ENCODE results near the gene POMC.
"Not testable (repeated sequence)": the region's sequence is repeated elsewhere in the genome, so short reads cannot be mapped to it uniquely, and the experiment has no call there.

The POMC gene

DNA sequence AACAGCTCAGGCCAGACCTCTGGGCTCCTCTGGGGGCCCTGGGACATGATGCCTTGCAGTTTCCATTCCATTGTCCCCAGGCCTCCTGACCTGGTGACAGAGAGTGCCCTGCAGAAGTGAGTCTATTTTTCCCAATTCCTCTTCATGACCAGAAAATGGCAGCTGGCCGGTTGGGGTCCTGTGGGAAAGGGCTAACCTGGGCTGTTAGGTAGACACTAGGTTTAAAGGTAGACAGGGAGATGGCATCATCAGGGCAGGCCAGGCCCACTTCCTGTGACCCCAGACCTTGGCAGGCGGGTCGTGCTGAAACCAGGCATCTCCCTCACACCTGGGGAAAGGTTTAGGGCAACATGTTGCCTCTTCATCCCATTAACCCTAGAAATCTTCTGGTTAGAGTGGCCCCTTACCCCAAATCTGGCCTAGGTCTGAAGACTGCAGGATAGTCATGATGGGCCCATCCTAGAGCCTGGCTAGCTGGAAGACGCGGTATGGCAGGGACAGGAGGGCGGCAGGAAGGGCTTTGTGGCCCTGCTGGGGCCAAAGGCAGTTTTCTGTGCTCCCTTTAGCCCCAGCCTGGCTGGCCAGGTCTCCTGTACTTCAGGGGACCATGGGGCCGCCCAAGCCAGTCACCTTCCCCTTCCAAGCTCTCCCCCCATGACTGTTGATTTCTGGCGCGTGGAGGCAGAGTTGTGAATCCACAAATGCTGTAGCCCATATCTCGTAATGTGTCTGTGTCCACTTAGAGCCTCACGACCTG, 10.1 kb downstream of the POMC start:
- peaks cover 4 to 24% (median 13%) of the 10 kb centered on the region in 10 experiments; a peak in 14 of 20 replicates for H3K4me1 ChIP-seq
- H3K9me3 ChIP-seq (replicated peaks in 1 of 11): peaks cover 7 to 17% (median 11%) of the 10 kb centered on the region in 11 experiments; a peak in 18 of 22 replicates
- no peak overlapping the region for H3K27ac ChIP-seq
- no peak for TF ChIP-seq Cebpa-rat (IDR thresholded peaks at IDR 0.05)
- H3K27me3 ChIP-seq: peaks cover 0 to 11% (median 0%) of the 10 kb centered on the region in 11 experiments; a peak in 5 of 22 replicates
- H4K20me1 ChIP-seq: no peaks in the 10 kb centered on the region
- no peak overlapping the region for H3K9ac ChIP-seq
- H3K4me2 ChIP-seq: no peak overlapping the region
- H3K36me3 ChIP-seq: no peaks in the 10 kb centered on the region
- H3K4me3 ChIP-seq: no peak overlapping the region

DNA sequence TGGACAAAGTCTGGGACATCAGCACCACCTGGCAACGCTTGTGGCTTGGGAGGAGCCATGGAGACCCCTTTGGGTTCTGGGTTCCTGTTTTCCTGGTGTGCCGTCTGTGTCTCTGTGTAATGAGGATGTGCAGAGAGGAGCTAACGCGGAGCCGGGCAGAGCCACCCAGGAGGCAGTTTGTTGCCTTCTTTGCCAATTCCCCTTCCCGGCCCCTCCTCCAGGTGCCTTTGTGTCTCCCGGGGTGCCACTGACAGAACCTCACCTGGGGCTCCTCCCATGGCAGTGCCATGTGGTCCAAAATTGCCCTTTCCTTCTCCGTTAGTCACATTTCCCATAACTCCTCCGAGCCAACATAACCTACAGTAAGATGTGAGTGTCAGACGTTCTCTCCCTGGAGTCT, 13.0 kb downstream of the POMC start:
- Histone ChIP-seq H4K20me1 (no peaks in the 10 kb centered on the region), H3K27me3 (no peaks in the 10 kb centered on the region), H3K9ac (no peak overlapping the region), H3K9me3 (replicated peaks in 1 of 11) (0 out of 22 replicates have a peak, but pooled peaks cover 0 to 2% (median 0%) of the 10 kb centered on the region in 11 experiments), H3K27ac (no peak overlapping the region), H3K36me3 (no peaks in the 10 kb centered on the region), H3K4me3 (no peak overlapping the region), H3K4me1 (peaks cover 0 to 21% (median 11%) of the 10 kb centered on the region in 10 experiments; a peak in 13 of 20 replicates), H3K4me2 (peak overlapping the region in 2 of 11 experiments; percentile 33 to 45; a peak in 2 of 22 replicates)
- no peak for TF ChIP-seq Cebpa-rat (IDR thresholded peaks at IDR 0.05)

DNA sequence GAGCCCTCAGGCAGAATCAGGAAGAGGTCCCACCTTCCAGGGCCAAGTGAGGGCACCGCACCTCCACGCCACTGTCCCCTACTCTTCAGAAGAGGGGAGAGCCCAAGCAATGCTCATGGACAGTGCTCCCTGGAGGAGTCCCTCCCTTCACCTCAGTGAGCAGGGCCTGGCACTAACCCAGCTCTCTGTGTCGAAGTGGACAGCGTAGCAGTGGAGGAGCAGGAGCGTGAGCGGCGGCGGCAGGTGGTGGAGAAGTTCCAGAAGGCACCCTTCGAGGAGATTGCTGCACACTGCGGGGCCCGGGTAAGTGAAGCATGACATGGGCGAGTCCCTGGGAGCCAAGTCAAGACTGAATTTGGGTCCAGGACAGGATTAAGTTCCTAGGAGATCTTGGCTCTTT, 16.7 kb downstream of the POMC start:
- Histone ChIP-seq H3K9me3 (replicated peaks in 1 of 11) (no peaks in the 10 kb centered on the region), H3K4me2 (no peak overlapping the region), H3K4me1 (peaks cover 0 to 21% (median 11%) of the 10 kb centered on the region in 10 experiments; a peak in 13 of 20 replicates), H3K27me3 (no peaks in the 10 kb centered on the region), H3K4me3 (no peak overlapping the region), H4K20me1 (no peaks in the 10 kb centered on the region), H3K9ac (no peak overlapping the region), H3K27ac (no peak overlapping the region), H3K36me3 (no peaks in the 10 kb centered on the region)
- TF ChIP-seq Cebpa-rat (IDR thresholded peaks at IDR 0.05): no peak

DNA sequence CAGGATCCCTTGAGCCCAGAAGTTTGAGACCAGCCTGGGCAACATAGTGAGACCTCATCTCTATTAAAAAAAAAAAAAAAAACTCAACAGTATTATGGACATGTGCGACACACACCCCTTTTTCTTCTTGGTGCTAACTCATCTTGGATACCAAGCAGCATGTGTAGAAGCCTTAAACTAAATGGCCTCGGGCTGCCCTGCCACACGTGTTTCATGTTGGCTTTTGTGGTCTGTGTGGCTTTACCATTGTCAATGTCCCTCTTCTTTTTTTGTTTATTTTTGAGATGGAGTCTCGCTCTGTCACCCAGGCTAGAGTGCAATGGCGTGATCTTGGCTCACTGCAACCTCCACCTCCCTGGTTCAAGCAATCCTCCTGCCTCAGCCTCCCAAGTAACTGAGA, 17.4 kb downstream of the POMC start:
- not testable (repeated sequence) for H3K4me2 ChIP-seq; H3K9ac ChIP-seq; H3K27me3 ChIP-seq; H3K4me3 ChIP-seq; H3K9me3 ChIP-seq (replicated peaks in 1 of 11); H3K36me3 ChIP-seq; H3K27ac ChIP-seq; H4K20me1 ChIP-seq
- peaks cover 0 to 21% (median 11%) of the 10 kb centered on the region in 10 experiments; a peak in 13 of 20 replicates for H3K4me1 ChIP-seq

DNA sequence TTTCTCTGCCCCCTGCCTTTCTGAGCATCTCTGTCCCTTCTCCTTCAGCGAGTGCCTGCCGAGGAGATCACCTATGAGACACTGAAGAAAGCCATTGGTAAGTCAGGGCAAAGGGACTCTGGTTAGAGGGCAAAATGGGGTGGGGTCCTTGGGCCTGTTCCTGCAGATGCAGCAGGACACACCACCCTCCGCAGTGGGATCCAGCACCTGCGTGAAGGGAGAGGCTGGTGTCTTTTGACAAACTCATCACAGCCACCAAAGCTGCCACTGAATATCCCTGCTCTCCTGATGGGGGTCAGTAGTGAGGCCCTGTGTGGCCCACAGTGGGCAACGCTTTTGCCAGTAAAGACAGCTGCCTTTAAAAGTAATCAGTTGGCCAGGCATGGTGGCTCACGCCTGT, 18.7 kb downstream of the POMC start:
- H3K9me3 ChIP-seq (replicated peaks in 1 of 11): no peaks in the 10 kb centered on the region
- peaks cover 0 to 12% (median 5%) of the 10 kb centered on the region in 10 experiments; a peak in 13 of 20 replicates for H3K4me1 ChIP-seq
- H3K9ac ChIP-seq: no peak overlapping the region
- H3K27ac ChIP-seq: no peak overlapping the region
- no peaks in the 10 kb centered on the region for H3K27me3 ChIP-seq
- no peaks in the 10 kb centered on the region for H4K20me1 ChIP-seq
- no peak overlapping the region for H3K4me3 ChIP-seq
- no peak for TF ChIP-seq Cebpa-rat (IDR thresholded peaks at IDR 0.05)
- H3K36me3 ChIP-seq: no peaks in the 10 kb centered on the region
- no peak overlapping the region for H3K4me2 ChIP-seq

DNA sequence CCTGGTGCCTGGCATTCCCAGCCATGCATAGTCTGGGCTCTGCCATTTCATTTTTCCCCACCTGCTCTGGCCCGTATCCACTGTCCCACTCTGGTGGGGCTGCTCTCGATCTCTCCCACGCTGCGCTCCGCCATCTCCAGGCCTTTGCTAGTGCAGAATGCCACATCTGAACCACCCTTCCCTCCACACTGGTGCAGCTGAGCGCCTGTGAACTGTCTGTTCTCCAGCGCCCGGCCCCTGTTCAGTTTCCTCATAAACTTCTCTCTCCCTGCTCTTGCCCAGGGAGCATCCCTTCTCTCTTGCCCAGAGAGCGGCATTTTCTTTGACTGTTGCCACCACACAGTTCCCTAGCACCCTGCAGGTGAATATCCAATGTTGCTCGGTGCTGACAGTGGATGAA, 21.5 kb downstream of the POMC start:
- Histone ChIP-seq H3K27me3 (no peaks in the 10 kb centered on the region), H4K20me1 (no peaks in the 10 kb centered on the region), H3K4me3 (no peak overlapping the region), H3K36me3 (no peaks in the 10 kb centered on the region), H3K27ac (no peak overlapping the region), H3K9ac (no peak overlapping the region), H3K9me3 (replicated peaks in 1 of 11) (no peaks in the 10 kb centered on the region), H3K4me2 (no peak overlapping the region), H3K4me1 (peaks cover 0 to 6% (median 0%) of the 10 kb centered on the region in 10 experiments; a peak in 1 of 20 replicates)
- no peak for TF ChIP-seq Cebpa-rat (IDR thresholded peaks at IDR 0.05)

DNA sequence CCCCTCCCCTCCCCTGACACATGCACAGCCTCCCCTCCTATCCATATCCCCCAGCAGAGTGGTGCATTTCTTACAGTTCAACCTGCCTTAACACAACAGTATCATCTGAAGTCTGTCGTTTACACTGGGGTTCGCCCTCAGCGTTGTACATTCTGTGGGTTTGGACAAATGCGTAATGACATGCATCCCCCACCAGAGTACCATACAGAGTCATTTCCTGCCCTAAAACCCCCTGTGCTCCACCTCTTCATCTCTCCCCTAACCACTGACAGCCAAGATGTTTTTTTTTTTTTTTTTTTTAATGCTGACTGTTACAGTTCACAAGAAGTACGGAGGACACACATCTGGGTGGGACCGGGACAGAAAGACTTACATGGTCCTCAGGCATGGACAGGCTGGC, 22.6 kb downstream of the POMC start:
- Histone ChIP-seq H3K27ac (no peak overlapping the region), H3K4me2 (no peak overlapping the region), H3K27me3 (no peaks in the 10 kb centered on the region), H3K36me3 (no peaks in the 10 kb centered on the region), H3K9ac (no peak overlapping the region), H3K9me3 (replicated peaks in 1 of 11) (no peaks in the 10 kb centered on the region), H4K20me1 (no peaks in the 10 kb centered on the region), H3K4me3 (no peak overlapping the region), H3K4me1 (no peaks in the 10 kb centered on the region)
- TF ChIP-seq Cebpa-rat (IDR thresholded peaks at IDR 0.05): no peak

DNA sequence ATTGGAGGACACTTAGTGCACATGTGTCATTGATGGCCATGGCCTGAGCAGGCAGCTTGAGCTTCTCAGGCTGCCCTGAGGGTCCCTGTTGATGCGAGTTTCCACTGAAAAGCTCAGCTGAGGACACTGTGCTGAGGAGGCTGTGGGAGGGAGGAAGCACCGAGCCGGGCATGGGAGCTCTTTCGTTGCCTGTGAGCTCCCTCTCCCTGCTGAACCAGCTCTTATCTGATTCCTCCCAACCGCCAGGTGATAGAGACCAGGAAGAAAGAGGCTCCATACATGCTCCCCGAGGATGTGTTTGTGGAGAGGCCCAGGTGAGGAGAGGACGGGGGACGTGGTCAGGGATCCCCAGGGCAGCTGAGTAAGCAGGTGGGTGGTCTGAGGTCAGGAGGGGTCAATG, 27.3 kb downstream of the POMC start:
- H3K4me2 ChIP-seq: no peak overlapping the region
- no peaks in the 10 kb centered on the region for H3K4me1 ChIP-seq
- H3K4me3 ChIP-seq: no peak overlapping the region
- H3K9ac ChIP-seq: no peak overlapping the region
- H3K27ac ChIP-seq: no peak overlapping the region
- H3K9me3 ChIP-seq (replicated peaks in 1 of 11): no peaks in the 10 kb centered on the region
- no peaks in the 10 kb centered on the region for H3K36me3 ChIP-seq
- no peak for TF ChIP-seq Cebpa-rat (IDR thresholded peaks at IDR 0.05)
- no peaks in the 10 kb centered on the region for H3K27me3 ChIP-seq
- H4K20me1 ChIP-seq: no peaks in the 10 kb centered on the region

DNA sequence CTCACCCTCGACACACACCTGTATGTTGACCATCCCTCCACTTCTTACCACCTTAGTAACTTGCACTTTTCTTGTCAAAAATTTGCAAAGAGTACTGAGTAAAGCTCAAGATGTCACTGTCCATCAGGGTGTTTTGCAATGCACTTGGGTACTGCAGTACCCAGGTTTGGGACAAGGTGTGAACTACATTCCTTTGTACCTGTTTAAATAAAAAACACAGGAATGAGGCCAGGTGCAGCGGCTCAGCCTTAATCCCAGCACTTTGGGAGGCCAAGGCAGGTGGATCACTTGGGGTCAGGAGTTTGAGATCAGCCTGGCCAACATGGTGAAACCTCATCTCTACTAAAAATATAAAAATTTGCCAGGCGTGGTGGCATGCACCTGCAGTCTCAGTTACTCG, 27.8 kb downstream of the POMC start:
- H3K4me2 ChIP-seq; H3K27ac ChIP-seq; H3K4me3 ChIP-seq; H4K20me1 ChIP-seq; H3K27me3 ChIP-seq; H3K9ac ChIP-seq; H3K4me1 ChIP-seq; H3K9me3 ChIP-seq (replicated peaks in 1 of 11); H3K36me3 ChIP-seq: not testable (repeated sequence)

DNA sequence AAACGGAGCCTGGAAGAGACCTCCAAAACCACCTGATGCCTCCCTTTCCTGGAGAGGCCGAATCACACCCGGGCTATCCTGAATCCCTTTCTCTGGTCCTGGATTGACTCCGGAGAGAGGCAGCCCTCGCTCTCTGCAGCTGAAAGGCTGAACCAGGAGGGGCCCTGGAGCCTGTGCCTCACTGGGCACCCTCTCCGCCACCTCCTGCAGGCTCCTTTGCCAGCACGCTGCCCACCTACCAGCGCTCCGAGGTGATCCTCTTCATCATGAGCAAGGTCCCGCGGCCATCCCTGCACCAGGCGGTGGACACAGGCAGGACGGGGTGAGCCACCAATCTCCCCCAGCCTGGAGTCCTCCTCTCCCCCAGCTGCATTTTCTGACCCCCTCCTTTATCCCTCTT, 35.7 kb downstream of the POMC start:
- H4K20me1 ChIP-seq: peaks cover 0 to 3% (median 0%) of the 10 kb centered on the region in 11 experiments; a peak in 3 of 22 replicates
- no peak for TF ChIP-seq Cebpa-rat (IDR thresholded peaks at IDR 0.05)
- H3K4me2 ChIP-seq: no peak overlapping the region
- no peak overlapping the region for H3K9ac ChIP-seq
- H3K36me3 ChIP-seq: no peaks in the 10 kb centered on the region
- peaks cover 5 to 13% (median 11%) of the 10 kb centered on the region in 10 experiments; a peak in 12 of 20 replicates for H3K4me1 ChIP-seq
- no peak overlapping the region for H3K27ac ChIP-seq
- H3K4me3 ChIP-seq: no peak overlapping the region
- H3K27me3 ChIP-seq: peaks cover 41 to 59% (median 52%) of the 10 kb centered on the region in 11 experiments
- H3K9me3 ChIP-seq (replicated peaks in 1 of 11): no peaks in the 10 kb centered on the region
